HG02840 (cell line): Measurements from ENCODE around the gene ITSN2.
A peak's percentile ranks its signal among the peaks of the same experiment; 100 is the strongest.
"Not testable (repeated sequence)": the region's sequence is repeated elsewhere in the genome, so short reads cannot be mapped to it uniquely, and the experiment has no call there.

Source experiments
- ATAC-seq: cut with Tn5 transposase; IDR thresholded peaks from one replicate; pipeline ENCODE4 v1.9.1; 2021; ENCODE audit warnings: mild to moderate bottlenecking, moderate library complexity, moderate number of reproducible peaks; ENCODE audit not compliant: unreplicated experiment, low FRiP score

ITSN2 gene

GRCh38 chr2:24360050-24360962, at the start of gene ITSN2:
Gene ITSN2, minus strand, starts transcription at chr2:24360536. Its CDS starts 32,454 bp downstream, at chr2:24328082.
- ATAC-seq: peak; percentile 73

- ATAC-seq: no peak
These were observed 48.8 kb upstream of the ITSN2 start for GRCh38 chr2:24409171-24409570.

DNA sequence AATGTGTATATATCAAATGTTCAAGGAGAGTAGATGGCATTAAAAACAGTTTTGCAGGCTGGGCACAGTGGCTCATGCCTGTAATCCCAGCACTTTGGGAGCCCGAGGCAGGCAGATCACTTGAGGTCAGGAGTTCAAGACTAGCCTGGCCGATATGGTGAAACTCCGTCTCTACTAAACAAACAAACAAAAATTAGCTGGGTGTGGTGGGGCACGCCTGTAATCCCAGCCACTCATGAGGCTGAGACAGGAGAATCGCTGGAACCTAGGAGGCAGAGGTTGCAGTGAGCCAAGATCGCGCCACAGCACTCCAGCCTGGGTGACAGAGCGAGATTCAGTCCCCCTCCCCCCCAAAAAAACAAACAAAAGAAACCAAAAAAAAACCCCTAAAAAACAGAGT, 48.4 kb upstream of the ITSN2 start:
- ATAC-seq: not testable (repeated sequence)

GRCh38 chr2:24404491-24404921, 44.2 kb upstream of the ITSN2 start:
- no peak for ATAC-seq

DNA sequence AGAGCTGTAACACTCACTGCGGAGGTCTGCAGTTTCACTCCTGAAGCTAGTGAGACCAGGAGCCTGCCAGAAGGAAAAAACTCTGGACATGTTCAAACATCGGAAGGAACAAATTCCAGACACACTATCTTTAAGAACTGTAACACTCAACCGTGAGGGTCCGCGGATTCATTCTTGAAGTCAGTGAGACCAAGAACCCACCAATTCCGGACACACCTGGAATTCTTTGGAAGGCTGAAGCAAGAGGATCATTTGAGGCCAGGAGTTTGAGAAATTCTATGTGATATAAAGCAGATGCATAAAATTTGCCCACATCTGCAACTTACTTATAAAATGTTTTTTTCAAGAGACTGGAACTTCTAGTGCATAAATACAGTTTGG, 43.5 kb upstream of the ITSN2 start:
- ATAC-seq: no peak

DNA sequence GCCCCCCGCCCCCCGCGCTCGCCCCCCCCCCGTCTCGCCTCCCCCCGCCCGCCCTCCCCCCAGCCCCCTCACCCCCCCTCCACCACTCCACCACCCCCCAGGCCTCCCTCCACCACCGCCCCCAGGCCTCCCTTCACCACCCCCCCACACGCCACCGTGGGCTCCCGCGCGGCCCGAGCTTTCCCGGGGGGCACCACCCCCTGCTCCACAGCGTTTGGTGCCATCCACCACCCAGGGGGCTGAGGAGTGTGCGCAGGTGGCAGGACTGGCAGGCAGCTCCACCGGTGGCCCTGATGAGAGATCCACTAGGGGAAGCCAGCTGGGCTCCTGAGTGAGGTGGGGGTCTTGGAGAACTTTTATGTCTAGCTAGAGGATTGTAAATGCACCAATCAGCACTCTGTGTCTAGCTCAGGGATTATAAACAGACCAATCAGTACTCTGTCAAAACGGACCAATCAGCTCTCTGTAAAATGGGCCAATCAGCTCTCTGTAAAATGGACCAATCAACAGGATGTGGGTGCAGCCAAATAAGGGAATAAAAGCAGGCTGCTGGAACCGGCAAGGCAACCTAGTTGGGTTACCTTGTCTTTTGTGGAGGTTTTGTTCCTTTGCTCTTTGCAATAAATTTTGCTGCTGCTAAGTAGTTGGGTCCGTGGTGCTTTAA, 43.0 kb upstream of the ITSN2 start:
- ATAC-seq: no peak

DNA sequence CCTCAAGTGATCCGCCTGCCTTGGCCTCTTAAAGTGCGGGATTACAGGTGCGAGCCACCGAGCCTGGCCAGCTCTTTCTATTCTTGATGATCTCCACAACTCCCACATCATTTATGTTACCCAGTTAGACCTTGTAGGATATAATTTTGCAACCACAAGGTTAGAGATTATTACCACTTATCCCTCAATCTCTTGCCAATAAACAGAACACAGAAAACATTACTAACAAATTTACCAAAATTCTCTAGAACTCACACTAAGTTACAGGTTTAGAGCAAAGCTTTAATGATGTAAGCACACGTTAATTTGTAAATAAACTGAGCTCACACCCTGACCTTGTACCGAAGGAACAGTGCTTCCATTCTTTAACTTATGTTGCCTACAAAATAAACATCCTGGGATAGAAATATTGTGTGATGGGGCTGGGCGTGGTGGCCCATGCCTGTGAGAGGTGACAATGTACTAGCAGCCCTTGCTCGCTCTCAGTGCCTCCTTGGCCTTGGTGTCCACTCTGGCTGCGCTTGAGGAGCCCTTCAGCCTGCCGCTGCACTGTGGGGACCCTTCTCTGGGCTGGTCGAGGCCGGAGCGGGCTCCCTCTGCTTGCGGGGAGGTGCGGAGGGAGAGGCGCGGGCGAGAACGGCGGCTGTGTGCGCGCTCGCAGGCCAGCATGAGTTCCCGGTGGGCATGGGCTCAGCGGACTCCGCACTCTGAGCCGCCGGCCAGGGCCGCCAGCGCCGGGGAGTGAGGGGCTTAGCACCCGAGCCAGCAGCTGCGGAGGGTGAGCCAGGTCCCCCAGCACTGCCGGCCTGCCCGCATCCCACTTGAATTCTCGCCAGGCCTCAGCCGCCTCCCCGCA, 42.1 kb upstream of the ITSN2 start:
- ATAC-seq: no peak

DNA sequence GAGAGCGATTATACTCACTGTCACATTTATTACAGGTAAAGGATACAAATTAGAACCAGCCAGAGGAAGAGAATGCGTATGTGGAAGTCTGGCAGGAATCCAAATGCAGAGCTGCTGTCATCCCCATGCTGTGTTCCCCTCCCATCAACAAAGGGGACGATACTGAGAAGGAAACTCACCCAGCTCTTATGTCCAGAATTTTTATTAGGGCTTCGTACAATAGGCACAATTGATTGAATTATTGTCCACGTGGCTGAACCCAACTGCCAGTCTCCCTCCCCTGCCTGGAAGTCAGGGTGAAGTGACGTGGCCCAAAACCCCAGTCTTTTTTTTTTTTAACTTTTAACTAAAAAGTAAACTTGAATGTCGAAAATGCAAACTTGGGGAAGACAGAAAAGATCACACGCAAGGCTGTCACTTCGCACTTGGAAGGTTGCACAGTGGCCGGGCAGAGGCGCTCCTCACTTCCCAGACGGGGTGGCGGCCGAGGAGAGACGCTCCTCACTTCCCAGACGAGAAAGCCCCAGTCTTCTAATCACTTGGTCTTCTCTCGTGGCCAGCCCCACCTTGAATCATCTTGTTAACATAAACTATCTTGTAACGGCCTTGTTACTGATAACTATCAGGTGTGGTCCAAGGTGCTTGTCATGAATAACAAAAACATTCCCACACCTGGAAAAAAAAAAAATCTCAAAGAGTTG, 40.0 kb upstream of the ITSN2 start:
- ATAC-seq: no peak

GRCh38 chr2:24399434-24400206, 39.3 kb upstream of the ITSN2 start:
- ATAC-seq: no peak

GRCh38 chr2:24394998-24395397, 34.7 kb upstream of the ITSN2 start:
- no peak for ATAC-seq

DNA sequence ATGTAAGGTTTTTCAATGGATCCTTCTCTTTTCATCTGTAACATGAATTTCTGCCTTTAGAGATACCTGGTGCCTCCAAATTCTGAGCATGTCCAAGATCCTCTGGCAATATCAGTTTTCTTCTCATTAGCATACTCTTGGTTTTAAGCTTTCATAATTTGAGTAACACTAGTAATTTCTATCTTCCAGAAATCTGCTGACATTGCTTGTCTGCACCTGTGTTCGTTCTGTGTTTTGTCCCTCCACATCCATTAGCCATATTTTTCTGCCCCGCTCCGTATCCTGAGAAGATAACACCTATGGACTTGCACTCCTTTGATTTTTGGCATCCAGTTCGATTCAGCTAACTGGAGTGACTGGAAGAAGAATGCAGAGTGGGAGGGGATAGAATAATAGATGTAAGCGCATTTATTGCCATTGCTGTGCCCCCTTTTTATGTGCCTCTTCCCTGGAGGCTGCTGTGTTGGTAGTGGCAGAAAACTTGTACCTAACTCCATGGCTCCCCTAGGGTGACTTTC, 32.3 kb upstream of the ITSN2 start:
- no peak for ATAC-seq

DNA sequence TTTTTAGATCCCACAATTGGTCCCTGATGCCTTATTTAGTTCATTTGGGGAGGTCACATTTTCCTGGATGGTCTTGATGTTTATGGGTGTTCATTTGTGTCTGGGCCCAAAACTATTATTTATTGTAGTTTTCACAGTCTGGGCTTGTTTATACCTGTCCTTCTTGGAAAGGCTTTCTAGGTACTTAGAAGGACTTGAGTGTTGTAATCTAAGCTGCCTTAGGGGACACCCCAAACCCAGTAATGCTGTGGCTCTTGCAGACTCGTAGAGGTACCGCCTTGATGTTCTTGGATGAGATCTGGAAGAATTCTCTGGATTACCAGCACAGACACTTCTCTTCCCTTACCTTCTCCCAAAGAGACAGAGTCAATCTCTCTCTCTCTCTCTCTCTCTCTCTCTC, 25.0 kb upstream of the ITSN2 start:
- no peak for ATAC-seq

DNA sequence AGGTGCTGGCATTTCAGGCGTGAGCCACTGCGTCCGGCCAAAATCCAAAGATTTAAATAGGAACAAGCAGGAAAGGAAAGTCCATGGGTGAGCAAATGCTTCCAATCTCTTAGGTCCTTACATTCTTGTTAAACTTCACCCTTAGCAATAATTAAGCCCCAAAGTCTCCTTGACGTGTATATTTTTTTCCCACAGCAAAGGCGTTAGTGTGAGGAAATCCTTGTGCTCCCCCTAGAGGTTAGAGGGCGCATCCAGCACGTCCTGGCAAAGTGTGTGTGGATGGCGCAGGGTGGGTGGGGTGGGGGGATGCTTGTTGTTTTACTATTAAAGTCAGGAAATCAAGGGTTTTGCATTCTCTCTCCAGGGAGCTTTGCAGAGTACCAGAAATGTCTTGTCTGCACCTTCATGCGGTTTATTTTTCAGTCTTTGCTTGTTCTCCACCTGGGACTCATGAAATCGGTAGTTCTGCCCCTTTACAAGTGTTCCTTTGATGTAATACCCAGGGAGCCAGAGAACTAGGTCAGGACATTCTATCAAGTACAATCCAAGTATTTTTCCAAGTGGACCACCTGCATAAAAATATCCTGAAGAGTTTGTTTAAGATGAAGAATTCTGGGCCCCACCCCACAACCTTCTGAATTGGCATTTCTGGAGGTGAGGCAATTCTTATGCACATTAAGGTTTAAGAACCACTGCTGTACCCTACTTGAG, 22.2 kb upstream of the ITSN2 start:
- ATAC-seq: no peak

DNA sequence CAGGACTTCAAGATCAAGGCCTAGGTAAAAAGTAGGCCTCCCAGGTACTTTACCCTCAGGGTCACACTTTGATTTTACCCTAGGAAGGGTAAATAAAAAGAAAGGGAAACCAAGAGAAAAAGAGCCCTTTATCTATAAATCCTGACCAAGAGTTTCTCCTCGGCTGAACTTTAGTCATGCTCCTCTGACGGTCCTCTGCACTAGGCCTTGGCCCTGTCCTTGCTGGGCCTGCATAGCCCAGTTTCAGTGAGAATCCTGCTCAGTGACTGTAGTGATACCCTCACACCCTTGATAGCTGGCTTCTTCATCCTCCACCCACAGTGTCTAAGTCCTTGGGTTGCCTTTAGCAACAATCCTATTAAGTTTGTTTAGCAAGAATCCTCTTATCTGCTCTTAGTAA, 20.5 kb upstream of the ITSN2 start:
- ATAC-seq: no peak

GRCh38 chr2:24375349-24376087, 15.2 kb upstream of the ITSN2 start:
- ATAC-seq: no peak

DNA sequence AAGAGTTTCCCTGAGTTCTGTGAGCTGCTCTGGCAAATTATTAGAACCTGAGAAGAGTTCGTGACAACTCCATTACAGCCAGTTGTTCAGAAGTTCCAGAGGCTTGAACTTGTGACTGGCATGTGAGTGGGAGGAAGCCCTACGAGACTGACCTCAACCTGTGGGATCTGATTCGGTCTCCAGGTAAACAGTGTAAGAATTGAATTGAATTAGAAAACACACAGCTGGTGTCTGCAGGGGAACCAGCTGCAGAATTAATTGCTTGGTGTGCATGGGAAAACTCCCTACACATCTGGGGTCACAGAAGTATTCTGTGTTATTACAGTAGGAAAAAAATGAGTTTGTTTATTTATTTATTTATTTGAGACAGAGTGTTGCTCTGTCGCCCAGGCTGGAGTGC, 14.0 kb upstream of the ITSN2 start:
- no peak for ATAC-seq

GRCh38 chr2:24372033-24372432, 11.7 kb upstream of the ITSN2 start:
- ATAC-seq: no peak

- no peak for ATAC-seq
These were observed 5.5 kb upstream of the ITSN2 start for GRCh38 chr2:24365826-24366225.
